ENCODE data around the gene TMC1. TPM values are rescaled to one million over a fixed set of nuclear protein-coding genes. Genes with fewer than 3 reads are reported as not detected.

TMC1 gene
- total RNA-seq, 3 donors from 2014 or later, result 0.17 to 0.77 (median 0.19) TPM

DNA sequence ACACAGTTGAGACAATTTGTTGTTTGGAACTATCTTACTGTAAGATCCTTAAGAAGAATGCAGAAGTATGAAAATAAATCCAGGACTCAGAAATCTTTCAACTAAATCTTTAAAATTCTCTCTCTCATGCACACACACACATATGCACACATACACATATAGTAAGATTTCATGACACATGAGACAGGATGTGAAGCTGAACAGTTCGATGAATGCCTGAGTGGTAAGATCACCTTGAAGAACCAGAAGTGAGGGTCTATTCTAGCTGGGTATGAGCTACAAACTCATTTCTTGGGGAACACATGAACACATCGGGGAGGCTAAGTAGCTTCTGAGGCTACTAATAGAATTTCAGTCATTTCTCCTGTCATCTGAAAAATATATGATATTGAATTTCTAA, 153.6 kb downstream of the TMC1 start:
- TF ChIP-seq, protein P1, sequence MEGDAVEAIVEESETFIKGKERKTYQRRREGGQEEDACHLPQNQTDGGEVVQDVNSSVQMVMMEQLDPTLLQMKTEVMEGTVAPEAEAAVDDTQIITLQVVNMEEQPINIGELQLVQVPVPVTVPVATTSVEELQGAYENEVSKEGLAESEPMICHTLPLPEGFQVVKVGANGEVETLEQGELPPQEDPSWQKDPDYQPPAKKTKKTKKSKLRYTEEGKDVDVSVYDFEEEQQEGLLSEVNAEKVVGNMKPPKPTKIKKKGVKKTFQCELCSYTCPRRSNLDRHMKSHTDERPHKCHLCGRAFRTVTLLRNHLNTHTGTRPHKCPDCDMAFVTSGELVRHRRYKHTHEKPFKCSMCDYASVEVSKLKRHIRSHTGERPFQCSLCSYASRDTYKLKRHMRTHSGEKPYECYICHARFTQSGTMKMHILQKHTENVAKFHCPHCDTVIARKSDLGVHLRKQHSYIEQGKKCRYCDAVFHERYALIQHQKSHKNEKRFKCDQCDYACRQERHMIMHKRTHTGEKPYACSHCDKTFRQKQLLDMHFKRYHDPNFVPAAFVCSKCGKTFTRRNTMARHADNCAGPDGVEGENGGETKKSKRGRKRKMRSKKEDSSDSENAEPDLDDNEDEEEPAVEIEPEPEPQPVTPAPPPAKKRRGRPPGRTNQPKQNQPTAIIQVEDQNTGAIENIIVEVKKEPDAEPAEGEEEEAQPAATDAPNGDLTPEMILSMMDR (IDR thresholded peaks at IDR 0.05), result no peak
- DNase-seq (no peak), ATAC-seq (no peak)
- intact Hi-C loops (cut with DNase I, micrococcal nuclease), result no loop called here
- no peaks in the 10 kb centered on the region for H3K36me3 ChIP-seq (ENCODE audit: low read depth)
- H3K4me1 ChIP-seq (ENCODE audit: low read depth), result no peaks in the 10 kb centered on the region
- H3K9me3 ChIP-seq, result no peaks in the 10 kb centered on the region
- no peak overlapping the region for H3K4me3 ChIP-seq

DNA sequence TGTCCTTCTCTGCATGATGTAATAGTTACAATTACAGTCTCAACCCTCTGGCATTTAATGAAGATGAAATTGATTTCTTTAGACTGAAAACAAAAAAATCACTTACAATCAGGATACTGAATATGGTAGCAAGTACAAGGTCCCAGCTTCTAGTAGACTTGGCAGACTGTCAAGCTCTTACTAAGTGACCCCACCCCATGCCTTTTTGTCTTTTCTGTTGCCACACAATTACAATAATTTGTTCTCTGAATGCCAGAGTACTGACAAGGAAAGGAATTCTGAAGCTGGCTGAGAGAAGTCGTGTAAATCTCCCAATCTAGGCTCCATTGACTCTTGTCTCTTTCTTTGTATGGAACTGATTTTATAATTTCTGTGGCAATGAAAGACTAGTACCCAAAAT, 154.2 kb downstream of the TMC1 start:
- Histone ChIP-seq H3K9me3 (no peaks in the 10 kb centered on the region), H3K36me3 (ENCODE audit: low read depth) (no peaks in the 10 kb centered on the region), H3K4me1 (ENCODE audit: low read depth) (no peaks in the 10 kb centered on the region), H3K4me3 (no peak overlapping the region)
- no peak for ATAC-seq
- intact Hi-C loops (cut with DNase I, micrococcal nuclease), result no loop called here
- no peak for DNase-seq
- TF ChIP-seq, protein P1 (IDR thresholded peaks at IDR 0.05), result no peak

DNA sequence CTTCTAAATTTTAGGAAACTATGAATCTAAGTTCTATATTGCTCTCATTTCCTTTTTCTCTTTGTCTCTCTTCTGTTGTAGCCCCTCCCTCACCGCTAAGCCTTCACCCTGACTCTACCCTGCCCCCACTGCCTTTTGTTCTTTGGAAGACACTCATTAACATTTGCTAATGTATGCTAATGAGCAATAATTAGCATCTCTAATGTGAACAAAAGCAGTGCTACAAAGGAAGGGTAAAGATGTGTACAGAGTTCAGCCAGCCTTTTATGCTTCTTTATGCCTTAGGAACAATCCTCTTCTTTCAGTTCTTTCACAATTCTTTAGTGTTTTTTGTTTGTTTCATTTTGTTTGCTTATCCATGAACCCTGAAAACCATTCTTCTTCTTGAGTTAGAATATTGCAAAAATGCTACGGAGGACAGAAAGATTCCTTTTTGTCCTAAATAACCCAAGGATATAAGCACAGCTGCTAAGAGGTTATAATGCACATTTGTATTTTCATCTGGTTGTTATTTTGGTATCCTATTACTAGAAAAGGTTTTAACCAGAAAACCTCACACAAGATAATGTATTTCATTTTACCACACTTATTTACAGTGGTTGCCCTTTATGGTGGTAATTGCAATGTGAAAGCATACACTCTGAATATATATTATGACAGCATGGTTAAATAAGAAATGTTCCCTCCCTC, 159.3 kb downstream of the TMC1 start:
- Histone ChIP-seq H3K4me3 (no peak overlapping the region), H3K9me3 (no peaks in the 10 kb centered on the region), H3K4me1 (ENCODE audit: low read depth) (no peaks in the 10 kb centered on the region), H3K36me3 (ENCODE audit: low read depth) (no peaks in the 10 kb centered on the region)
- intact Hi-C loops (cut with DNase I, micrococcal nuclease), result no loop called here
- no peak for DNase-seq
- TF ChIP-seq, protein P1 (IDR thresholded peaks at IDR 0.05), result no peak
- ATAC-seq, result no peak

DNA sequence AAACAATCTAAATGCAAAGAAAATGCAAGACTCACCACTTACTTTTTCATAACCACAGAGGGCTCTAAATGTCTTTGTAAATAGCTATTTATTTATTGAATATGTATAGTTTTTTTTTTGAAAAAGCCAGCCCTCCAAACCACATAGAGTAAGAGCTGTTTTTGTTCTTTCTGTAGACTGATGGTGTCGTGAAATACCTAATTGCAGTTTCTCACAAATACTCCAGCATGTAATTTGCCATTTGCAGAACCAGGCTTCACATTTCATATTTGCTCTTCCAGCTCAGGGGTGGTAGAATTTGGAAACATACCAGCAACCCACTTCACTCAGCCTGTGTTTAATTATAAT, 159.8 kb downstream of the TMC1 start:
- intact Hi-C loops (cut with DNase I, micrococcal nuclease), result no loop called here
- Histone ChIP-seq H3K4me3 (no peak overlapping the region), H3K36me3 (ENCODE audit: low read depth) (no peaks in the 10 kb centered on the region), H3K4me1 (ENCODE audit: low read depth) (no peaks in the 10 kb centered on the region), H3K9me3 (no peaks in the 10 kb centered on the region)
- ATAC-seq (no peak), DNase-seq (no peak)
- TF ChIP-seq, protein P1 (IDR thresholded peaks at IDR 0.05), result no peak

DNA sequence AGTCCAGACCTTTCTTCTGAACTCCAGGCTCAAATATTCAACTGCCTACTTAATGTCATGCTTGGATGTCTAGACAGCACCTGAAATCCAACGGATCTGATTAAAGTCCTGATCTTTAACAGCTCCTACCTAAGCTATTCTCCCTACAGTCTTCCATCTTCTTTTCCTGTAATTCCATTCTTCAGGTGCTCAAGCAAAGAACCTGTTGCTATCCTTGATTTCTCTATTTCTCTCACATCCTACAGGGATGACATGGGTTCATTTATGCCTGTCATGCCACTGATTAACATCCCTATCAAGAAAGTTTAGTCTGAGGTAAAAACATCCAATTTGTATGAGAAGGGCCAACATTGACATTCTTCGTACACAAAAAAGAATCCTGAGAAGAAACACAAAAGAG, 163.2 kb downstream of the TMC1 start:
- Histone ChIP-seq H3K4me1 (ENCODE audit: low read depth) (no peaks in the 10 kb centered on the region), H3K4me3 (no peak overlapping the region), H3K9me3 (no peaks in the 10 kb centered on the region), H3K36me3 (ENCODE audit: low read depth) (no peaks in the 10 kb centered on the region)
- intact Hi-C loops (cut with DNase I, micrococcal nuclease), result no loop called here
- DNase-seq, result no peak
- TF ChIP-seq, protein P1 (IDR thresholded peaks at IDR 0.05), result no peak
- ATAC-seq, result no peak

DNA sequence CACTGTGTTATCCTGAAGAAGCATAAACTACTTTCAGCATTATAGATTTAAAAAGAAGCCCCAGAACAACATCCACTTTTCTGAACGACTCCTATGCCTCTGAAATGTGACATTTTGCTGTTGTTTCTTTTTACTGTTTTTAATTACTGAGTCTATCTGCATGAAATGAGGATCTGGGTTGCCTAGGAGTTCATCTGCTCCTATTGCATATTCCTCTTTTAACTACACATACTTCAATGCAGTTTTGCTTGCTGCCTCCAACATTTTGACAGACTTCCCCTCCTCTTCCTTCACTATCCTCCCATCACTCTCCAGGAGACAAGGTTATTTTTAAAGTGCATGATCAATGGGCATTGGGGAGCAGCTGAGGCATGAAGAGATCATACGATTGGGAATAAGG, 164.5 kb downstream of the TMC1 start:
- TF ChIP-seq, protein P1 (IDR thresholded peaks at IDR 0.05), result no peak
- H3K4me1 ChIP-seq (ENCODE audit: low read depth), result no peaks in the 10 kb centered on the region
- DNase-seq (no peak), ATAC-seq (no peak)
- intact Hi-C loops (cut with DNase I, micrococcal nuclease), result no loop called here
- no peaks in the 10 kb centered on the region for H3K36me3 ChIP-seq (ENCODE audit: low read depth)
- no peak overlapping the region for H3K4me3 ChIP-seq
- no peaks in the 10 kb centered on the region for H3K9me3 ChIP-seq
